H9 (cell line): ENCODE results near the gene UNC80. TPM values are rescaled to one million over a fixed set of nuclear protein-coding genes. Genes with fewer than 3 reads are reported as not detected.

Experiments used
- DNase-seq: peaks from one replicate; pipeline ENCODE4 v3.0.0-alpha.2; 2017
- H2AFZ ChIP-seq: one replicate; pipeline ENCODE4 v1.6.1; 2013; ENCODE audit warnings: mild to moderate bottlenecking, low read length, control low read depth, moderate library complexity
- H2AK5ac ChIP-seq: 2 replicates; pipeline ENCODE4 v1.6.1; 2013; ENCODE audit warnings: low read length, control low read depth, mixed read lengths; ENCODE audit not compliant: insufficient read length
- H2BK120ac ChIP-seq: one replicate; pipeline ENCODE4 v1.6.1; 2013; ENCODE audit warnings: low read depth, mild to moderate bottlenecking, low read length, control low read depth, inconsistent platforms; ENCODE audit not compliant: poor library complexity, severe bottlenecking
- H2BK12ac ChIP-seq: 2 replicates; pipeline ENCODE4 v1.6.1; 2013; ENCODE audit warnings: low read length, control low read depth, mixed read lengths, low read depth; ENCODE audit not compliant: insufficient read length
- H2BK15ac ChIP-seq: 2 replicates; pipeline ENCODE4 v1.6.1; 2013; ENCODE audit warnings: low read depth, low read length, control low read depth
- H2BK20ac ChIP-seq: one replicate; pipeline ENCODE4 v1.6.1; 2013; ENCODE audit warnings: low read depth, mild to moderate bottlenecking, low read length, control low read depth, inconsistent platforms; ENCODE audit not compliant: poor library complexity, severe bottlenecking
- H2BK5ac ChIP-seq: 2 replicates; pipeline ENCODE4 v1.6.1; 2013; ENCODE audit warnings: low read length, control low read depth, mixed read lengths; ENCODE audit not compliant: insufficient read length
- H3K14ac ChIP-seq: 2 replicates; pipeline ENCODE4 v1.6.1; 2013; ENCODE audit warnings: low read length, control low read depth; ENCODE audit not compliant: insufficient read depth
- H3K18ac ChIP-seq: 2 replicates; pipeline ENCODE4 v1.6.1; 2013; ENCODE audit warnings: low read depth, mild to moderate bottlenecking, mixed read lengths, low read length, control low read depth; ENCODE audit not compliant: insufficient read length
- H3K23ac ChIP-seq: 2 replicates; pipeline ENCODE4 v1.6.1; 2013; ENCODE audit warnings: low read length, control low read depth, mixed read lengths, low read depth; ENCODE audit not compliant: insufficient read length
- H3K23me2 ChIP-seq: 2 replicates; pipeline ENCODE4 v1.6.1; 2013; ENCODE audit warnings: low read depth, mild to moderate bottlenecking, mixed read lengths, low read length, control low read depth; ENCODE audit not compliant: insufficient read length, poor library complexity, severe bottlenecking
- H3K27ac ChIP-seq: 2 replicates; pipeline ENCODE4 v1.5.1; 2013; ENCODE audit warnings: low read length, control low read depth, mixed read lengths, low read depth; ENCODE audit not compliant: insufficient read length
- H3K27me3 ChIP-seq: 2 replicates; pipeline ENCODE4 v1.6.1; 2013; ENCODE audit warnings: low read length, control low read depth, inconsistent platforms; ENCODE audit not compliant: insufficient read depth
- H3K4ac ChIP-seq: 2 replicates; pipeline ENCODE4 v1.6.1; 2013; ENCODE audit warnings: low read depth, mild to moderate bottlenecking, control low read depth, inconsistent platforms, low read length, moderate library complexity
- H3K4me1 ChIP-seq: 2 replicates; pipeline ENCODE4 v1.6.1; 2013; ENCODE audit warnings: low read length, control low read depth, inconsistent platforms; ENCODE audit not compliant: insufficient read depth
- H3K4me2 ChIP-seq: 2 replicates; pipeline ENCODE4 v1.6.1; 2013; ENCODE audit warnings: low read length, control low read depth, mixed read lengths; ENCODE audit not compliant: insufficient read length, insufficient read depth
- H3K56ac ChIP-seq: 2 replicates; pipeline ENCODE4 v1.6.1; 2013; ENCODE audit warnings: low read depth, mild to moderate bottlenecking, mixed read lengths, low read length, control low read depth; ENCODE audit not compliant: insufficient read length
- H3K79me1 ChIP-seq: 2 replicates; pipeline ENCODE4 v1.6.1; 2013; ENCODE audit warnings: low read depth, mild to moderate bottlenecking, moderate library complexity, low read length, control low read depth, inconsistent platforms; ENCODE audit not compliant: insufficient read depth, poor library complexity, severe bottlenecking
- H3K79me2 ChIP-seq: 2 replicates; pipeline ENCODE4 v1.6.1; 2013; ENCODE audit warnings: low read length, control low read depth, inconsistent platforms; ENCODE audit not compliant: insufficient read depth
- H3K9ac ChIP-seq: 2 replicates; pipeline ENCODE4 v1.6.1; 2013; ENCODE audit warnings: low read length, control low read depth, mixed read lengths; ENCODE audit not compliant: insufficient read length; ENCODE audit errors: extremely low read depth
- H3K9me3 ChIP-seq: one replicate; pipeline ENCODE4 v1.6.1; 2013; ENCODE audit warnings: low read depth, low read length, inconsistent platforms; ENCODE audit not compliant: control insufficient read depth
- H3T11ph ChIP-seq: one replicate; pipeline ENCODE4 v1.6.1; 2013; ENCODE audit warnings: mild to moderate bottlenecking, low read length, control low read depth, inconsistent platforms
- H4K20me1 ChIP-seq: one replicate; pipeline ENCODE4 v1.6.1; 2013; ENCODE audit not compliant: control insufficient read depth, insufficient read length, insufficient read depth
- H4K5ac ChIP-seq: 2 replicates; pipeline ENCODE4 v1.6.1; 2013; ENCODE audit warnings: low read depth, mild to moderate bottlenecking, mixed read lengths, low read length, control low read depth; ENCODE audit not compliant: insufficient read length
- H4K8ac ChIP-seq: replicated peaks from 2 replicates; pipeline ENCODE4 v1.6.1; 2013; ENCODE audit warnings: low read length, control low read depth, mixed read lengths, low read depth; ENCODE audit not compliant: insufficient read length
- H4K91ac ChIP-seq: 2 replicates; pipeline ENCODE4 v1.6.1; 2013; ENCODE audit warnings: low read depth, mild to moderate bottlenecking, moderate library complexity, mixed read lengths, low read length, control low read depth; ENCODE audit not compliant: insufficient read length
- H3K27ac Mint-ChIP-seq, 3 experiments: 2 replicates in 2 of 3; 3 replicates in 1 of 3; pipeline ENCODE4 v1.8.0; 2020 to 2021; ENCODE audit warnings: mixed read lengths in 3 of 3, mild to moderate bottlenecking in 1 of 3, moderate library complexity in 1 of 3
- H3K27me3 Mint-ChIP-seq: 2 replicates; pipeline ENCODE4 v1.8.0; 2021; ENCODE audit warnings: low read depth, mild to moderate bottlenecking, moderate library complexity, mixed read lengths
- H3K36me3 Mint-ChIP-seq, 3 experiments: 2 replicates in 2 of 3; 3 replicates in 1 of 3; pipeline ENCODE4 v1.8.0; 2020 to 2021; ENCODE audit warnings: low read depth in 3 of 3, mixed read lengths in 3 of 3; ENCODE audit not compliant: insufficient read depth in 1 of 3
- H3K4me1 Mint-ChIP-seq, 2 experiments: 2 replicates each; pipeline ENCODE4 v1.8.0; 2020; ENCODE audit warnings: mixed read lengths in 2 of 2
- H3K4me3 Mint-ChIP-seq, 2 experiments: 2 replicates in 1 of 2; 3 replicates in 1 of 2; pipeline ENCODE4 v1.8.0; 2020 to 2021; ENCODE audit warnings: mild to moderate bottlenecking in 2 of 2, mixed read lengths in 2 of 2, moderate library complexity in 1 of 2
- H3K9me3 Mint-ChIP-seq, 2 experiments: 2 replicates in 1 of 2; 3 replicates in 1 of 2; pipeline ENCODE4 v1.8.0; 2020; ENCODE audit warnings: mild to moderate bottlenecking in 2 of 2, mixed read lengths in 2 of 2, moderate library complexity in 1 of 2
- CTCF ChIP-seq: fragments of 200-600 bp; sonication (generic); conservative IDR thresholded peaks from 3 replicates; pipeline ENCODE4 v1.8.0; 2021; ENCODE audit warnings: antibody characterized with exemption, mild to moderate bottlenecking
- WGBS: extraction: QIAGEN DNeasy Blood & Tissue Kit; methylation state at CpG from one replicate; pipeline ENCODE4 v1.1.7; 2013; ENCODE audit warnings: missing lambda C conversion rate, low lambda C conversion rate, mixed read lengths; ENCODE audit not compliant: insufficient read length; ENCODE audit errors: extremely low coverage; 5-methylcytosine and 5-hydroxymethylcytosine counted together
- total RNA-seq: library from RNA; stranded (reverse); gene quantifications from 2 replicates; pipeline ENCODE4 v1.2.1, GENCODE V29; 2021

Gene UNC80
- total RNA-seq, 1 experiment from 2014 or later, result 0.52 TPM

- H2AK5ac ChIP-seq, result no peak overlapping the region
- H3K4me1 Mint-ChIP-seq, result peaks cover 10 to 13% of the 10 kb centered on the region in 2 experiments
- H3K56ac ChIP-seq, result no peak overlapping the region
- H4K8ac ChIP-seq, result no peak overlapping the region
- H3K4me3 Mint-ChIP-seq, result no peak overlapping the region
- no peak overlapping the region for H2BK12ac ChIP-seq
- H3K79me2 ChIP-seq, result no peaks in the 10 kb centered on the region
- H2BK20ac ChIP-seq, result no peak overlapping the region
- no peak overlapping the region for H3K9ac ChIP-seq
- H3K27ac ChIP-seq, result no peak overlapping the region
- H4K5ac ChIP-seq, result no peak overlapping the region
- DNase-seq, result no peak
- H3T11ph ChIP-seq, result no peak overlapping the region
- no peak overlapping the region; a peak in 1 of 7 replicates for H3K27ac Mint-ChIP-seq
- H3K23me2 ChIP-seq, result no peaks in the 10 kb centered on the region
- H2BK120ac ChIP-seq, result no peak overlapping the region
- no CpG with 5 or more reads among the region's 6 CpGs for WGBS
- H2AFZ ChIP-seq, result no peak overlapping the region
- no peak overlapping the region for H2BK15ac ChIP-seq
- H3K4me2 ChIP-seq, result no peak overlapping the region
- no peak overlapping the region for H3K18ac ChIP-seq
- no peaks in the 10 kb centered on the region for H4K20me1 ChIP-seq
- H3K27me3 Mint-ChIP-seq, result no peaks in the 10 kb centered on the region; the same call in 1 of the 2 replicates
- H3K23ac ChIP-seq, result no peak overlapping the region
- no peaks in the 10 kb centered on the region for H3K36me3 Mint-ChIP-seq
- H2BK5ac ChIP-seq, result no peak overlapping the region
- no peaks in the 10 kb centered on the region for H3K4me1 ChIP-seq
- TF ChIP-seq CTCF, result no peak
- no peaks in the 10 kb centered on the region for H3K9me3 Mint-ChIP-seq
- H3K14ac ChIP-seq, result no peak overlapping the region
- H4K91ac ChIP-seq, result no peak overlapping the region
- no peak overlapping the region for H3K4ac ChIP-seq
- no peaks in the 10 kb centered on the region for H3K9me3 ChIP-seq
- H3K27me3 ChIP-seq, result no peaks in the 10 kb centered on the region
- H3K79me1 ChIP-seq, result no peaks in the 10 kb centered on the region
Observed at GRCh38 chr2:209918251-209918650, 146.6 kb downstream of the UNC80 start.
